ENCODE results near the gene GPR152.

Gene GPR152

GRCh38 chr11:67495234-67496005 is 42.9 kb upstream of the GPR152 start:
- Histone ChIP-seq H3K9me3 (ENCODE audit: control insufficient read depth, low read length) (no peaks in the 10 kb centered on the region), H2AFZ (no peak overlapping the region), H3K4me2 (ENCODE audit: low read length) (no peak overlapping the region), H3K79me2 (no peaks in the 10 kb centered on the region), H3K9ac (no peak overlapping the region), H3K4me1 (no peaks in the 10 kb centered on the region), H3K36me3 (ENCODE audit: control insufficient read depth, insufficient read depth, low read length) (no peaks in the 10 kb centered on the region), H3K27ac (no peak overlapping the region), H3K4me3 (ENCODE audit: low read depth, low read length) (no peak overlapping the region), H3K27me3 (ENCODE audit: control insufficient read depth, insufficient read depth, low read length) (no peaks in the 10 kb centered on the region)
- TF ChIP-seq CTCF (IDR thresholded peaks at IDR 0.05) = no peak

DNA sequence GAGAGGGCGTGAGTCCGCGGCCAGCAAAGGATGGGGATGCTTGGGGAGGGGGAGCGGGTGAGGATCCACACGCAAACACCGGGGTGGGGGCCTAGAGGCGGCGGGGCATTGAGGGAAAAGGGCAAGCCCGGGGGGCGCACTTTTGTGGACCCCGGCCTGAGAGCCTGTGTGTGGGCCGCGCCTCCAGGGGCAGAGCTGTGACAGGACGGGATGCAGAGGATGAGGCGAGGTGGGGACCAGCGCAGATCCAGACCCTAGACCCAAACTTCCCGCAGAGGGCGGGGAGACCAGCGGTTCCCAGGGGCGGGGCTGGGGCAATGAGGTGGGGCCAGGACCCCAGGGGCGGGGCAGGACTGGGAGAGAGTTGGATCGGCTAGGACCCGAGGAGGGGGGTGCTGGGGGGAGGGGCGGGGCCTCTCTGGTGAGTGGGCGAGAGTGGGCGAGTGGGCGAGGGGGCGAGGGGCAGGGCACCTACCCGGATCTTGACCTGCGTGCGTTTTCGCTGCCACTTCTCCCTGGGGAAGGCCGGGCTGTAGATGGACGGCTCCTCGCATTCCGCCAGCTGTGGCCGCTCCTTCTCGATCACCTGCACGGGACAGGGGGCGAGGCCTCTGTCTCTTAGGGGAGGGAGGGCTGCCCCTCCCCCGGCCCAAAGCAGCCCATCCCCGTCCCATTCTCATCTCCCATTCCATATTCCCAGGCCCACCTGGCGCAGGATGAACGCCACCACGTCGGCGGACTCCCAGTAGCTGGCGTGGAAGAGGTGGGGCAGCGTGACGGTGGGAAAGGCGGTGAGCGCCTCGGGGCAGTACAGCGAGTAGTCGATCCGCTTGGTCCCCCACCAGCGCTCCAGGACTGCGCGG is 42.1 kb upstream of the GPR152 start:
- Histone ChIP-seq H3K79me2 (no peaks in the 10 kb centered on the region), H3K9ac (no peak overlapping the region), H3K27ac (no peak overlapping the region), H2AFZ (no peak overlapping the region), H3K4me1 (no peaks in the 10 kb centered on the region), H3K36me3 (ENCODE audit: control insufficient read depth, insufficient read depth, low read length) (no peaks in the 10 kb centered on the region), H3K4me3 (ENCODE audit: low read depth, low read length) (no peak overlapping the region), H3K27me3 (ENCODE audit: control insufficient read depth, insufficient read depth, low read length) (no peaks in the 10 kb centered on the region), H3K9me3 (ENCODE audit: control insufficient read depth, low read length) (no peaks in the 10 kb centered on the region), H3K4me2 (ENCODE audit: low read length) (no peak overlapping the region)
- no peak for TF ChIP-seq CTCF (IDR thresholded peaks at IDR 0.05)

GRCh38 chr11:67493548-67494370 is 41.2 kb upstream of the GPR152 start:
- no peak for TF ChIP-seq CTCF (IDR thresholded peaks at IDR 0.05)
- no peak overlapping the region for H2AFZ ChIP-seq
- H3K4me2 ChIP-seq (ENCODE audit: low read length) = no peak overlapping the region
- no peaks in the 10 kb centered on the region for H3K27me3 ChIP-seq (ENCODE audit: control insufficient read depth, insufficient read depth, low read length)
- no peak overlapping the region for H3K27ac ChIP-seq
- no peaks in the 10 kb centered on the region for H3K36me3 ChIP-seq (ENCODE audit: control insufficient read depth, insufficient read depth, low read length)
- H3K4me1 ChIP-seq = no peaks in the 10 kb centered on the region
- no peaks in the 10 kb centered on the region for H3K79me2 ChIP-seq
- H3K9ac ChIP-seq = no peak overlapping the region
- no peak overlapping the region for H3K4me3 ChIP-seq (ENCODE audit: low read depth, low read length)
- no peaks in the 10 kb centered on the region for H3K9me3 ChIP-seq (ENCODE audit: control insufficient read depth, low read length)

- H3K36me3 ChIP-seq (ENCODE audit: control insufficient read depth, insufficient read depth, low read length) = no peaks in the 10 kb centered on the region
Observed at GRCh38 chr11:67492801-67493547, 40.4 kb upstream of the GPR152 start.

More at GRCh38 chr11:67492801-67493547, 40.4 kb upstream of the GPR152 start:
- Histone ChIP-seq H2AFZ (no peak overlapping the region), H3K9me3 (ENCODE audit: control insufficient read depth, low read length) (no peaks in the 10 kb centered on the region), H3K4me3 (ENCODE audit: low read depth, low read length) (no peak overlapping the region), H3K79me2 (no peaks in the 10 kb centered on the region), H3K27me3 (ENCODE audit: control insufficient read depth, insufficient read depth, low read length) (no peaks in the 10 kb centered on the region), H3K27ac (no peak overlapping the region), H3K9ac (no peak overlapping the region), H3K4me1 (no peaks in the 10 kb centered on the region), H3K4me2 (ENCODE audit: low read length) (no peak overlapping the region)
- TF ChIP-seq CTCF (IDR thresholded peaks at IDR 0.05) = no peak
